Measurements from ENCODE around the gene GET4. TPM values are rescaled to one million over a fixed set of nuclear protein-coding genes. Genes with fewer than 3 reads are reported as not detected.

GET4 gene
- total RNA-seq, 1 experiment from 2014 or later: 130 TPM

DNA sequence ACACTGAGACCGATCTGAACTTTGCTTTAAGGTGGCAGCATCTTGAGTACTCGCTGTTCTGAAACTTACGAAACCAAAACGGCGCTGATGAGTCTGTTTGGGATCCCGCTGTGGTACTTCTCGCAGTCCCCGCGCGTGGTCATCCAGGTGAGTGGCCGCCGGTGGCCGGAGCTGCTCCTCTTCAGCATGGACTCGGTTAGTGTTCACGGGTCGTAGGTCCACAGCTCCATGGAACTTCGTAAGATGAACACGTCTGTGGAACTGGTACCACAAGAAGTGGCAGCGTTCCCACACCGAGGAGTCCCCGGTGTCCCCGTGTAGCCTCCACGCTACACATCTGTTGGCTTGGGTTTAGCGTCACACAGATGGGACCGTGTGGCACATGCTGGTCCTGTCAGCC, 10.4 kb upstream of the GET4 start:
- no peak overlapping the region for H3K4me3 Mint-ChIP-seq (ENCODE audit: unreplicated experiment)
- H3K27ac Mint-ChIP-seq (ENCODE audit: unreplicated experiment): no peak overlapping the region
- no peak for DNase-seq
- H3K4me3 ChIP-seq (ENCODE audit: low read depth, low read length): no peak overlapping the region
- no peaks in the 10 kb centered on the region for H3K27me3 Mint-ChIP-seq (ENCODE audit: insufficient read depth, unreplicated experiment)
- peaks cover 78% of the 10 kb centered on the region for H3K36me3 Mint-ChIP-seq (ENCODE audit: insufficient read depth, unreplicated experiment)
- peaks cover 16% of the 10 kb centered on the region for H3K4me1 Mint-ChIP-seq (ENCODE audit: low read depth, unreplicated experiment)
- intact Hi-C loops (cut with micrococcal nuclease; ENCODE audit: unreplicated experiment): no loop called here
- TF ChIP-seq, protein P1, sequence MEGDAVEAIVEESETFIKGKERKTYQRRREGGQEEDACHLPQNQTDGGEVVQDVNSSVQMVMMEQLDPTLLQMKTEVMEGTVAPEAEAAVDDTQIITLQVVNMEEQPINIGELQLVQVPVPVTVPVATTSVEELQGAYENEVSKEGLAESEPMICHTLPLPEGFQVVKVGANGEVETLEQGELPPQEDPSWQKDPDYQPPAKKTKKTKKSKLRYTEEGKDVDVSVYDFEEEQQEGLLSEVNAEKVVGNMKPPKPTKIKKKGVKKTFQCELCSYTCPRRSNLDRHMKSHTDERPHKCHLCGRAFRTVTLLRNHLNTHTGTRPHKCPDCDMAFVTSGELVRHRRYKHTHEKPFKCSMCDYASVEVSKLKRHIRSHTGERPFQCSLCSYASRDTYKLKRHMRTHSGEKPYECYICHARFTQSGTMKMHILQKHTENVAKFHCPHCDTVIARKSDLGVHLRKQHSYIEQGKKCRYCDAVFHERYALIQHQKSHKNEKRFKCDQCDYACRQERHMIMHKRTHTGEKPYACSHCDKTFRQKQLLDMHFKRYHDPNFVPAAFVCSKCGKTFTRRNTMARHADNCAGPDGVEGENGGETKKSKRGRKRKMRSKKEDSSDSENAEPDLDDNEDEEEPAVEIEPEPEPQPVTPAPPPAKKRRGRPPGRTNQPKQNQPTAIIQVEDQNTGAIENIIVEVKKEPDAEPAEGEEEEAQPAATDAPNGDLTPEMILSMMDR (IDR thresholded peaks at IDR 0.05; ENCODE audit: insufficient read depth in 1 of 2, low read depth in 1 of 2, low read length in 1 of 2, severe bottlenecking in 1 of 2, unreplicated experiment in 1 of 2): no peak
- no peaks in the 10 kb centered on the region for H3K9me3 Mint-ChIP-seq (ENCODE audit: unreplicated experiment)
- CTCF ChIA-PET: no interaction called here
- POLR2A ChIA-PET: no interaction called here
- peaks cover 2% of the 10 kb centered on the region for H3K36me3 ChIP-seq (ENCODE audit: control insufficient read depth, insufficient read depth, low read length)
- BruUV-seq (replicated peaks): no TSS peak
- peaks cover 14% of the 10 kb centered on the region for H3K4me1 ChIP-seq
- H3K9me3 ChIP-seq: no peaks in the 10 kb centered on the region
- H3K27me3 ChIP-seq (replicated peaks; ENCODE audit: control insufficient read depth, insufficient read depth, low read length): no peaks in the 10 kb centered on the region

DNA sequence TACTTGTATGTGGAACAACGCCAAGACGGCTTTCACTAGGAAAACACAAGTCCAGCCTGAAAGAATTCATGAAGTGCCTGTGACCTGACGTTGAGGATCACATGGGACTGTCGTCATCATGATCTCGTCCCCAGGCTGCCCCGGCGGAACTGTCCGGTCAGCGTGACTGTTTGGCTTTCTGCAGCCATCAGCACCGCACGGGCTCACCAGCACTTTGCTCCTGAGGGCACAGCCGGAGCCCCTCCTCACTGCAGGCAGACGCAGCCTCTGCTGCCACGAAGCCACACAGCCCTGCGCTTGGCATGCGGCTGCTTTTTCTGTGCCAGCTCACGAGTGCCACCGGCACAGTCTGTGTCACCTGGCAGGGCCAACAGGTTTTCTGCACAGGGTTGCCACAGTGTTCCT, 9.4 kb upstream of the GET4 start:
- intact Hi-C loops (cut with micrococcal nuclease; ENCODE audit: unreplicated experiment): no loop called here
- peaks cover 3% of the 10 kb centered on the region for H3K4me1 ChIP-seq
- Mint-ChIP-seq H3K36me3 (ENCODE audit: insufficient read depth, unreplicated experiment) (peaks cover 78% of the 10 kb centered on the region), H3K4me3 (ENCODE audit: unreplicated experiment) (no peak overlapping the region), H3K9me3 (ENCODE audit: unreplicated experiment) (no peaks in the 10 kb centered on the region), H3K27ac (ENCODE audit: unreplicated experiment) (no peak overlapping the region), H3K4me1 (ENCODE audit: low read depth, unreplicated experiment) (peaks cover 5% of the 10 kb centered on the region), H3K27me3 (ENCODE audit: insufficient read depth, unreplicated experiment) (no peaks in the 10 kb centered on the region)
- no peaks in the 10 kb centered on the region for H3K9me3 ChIP-seq
- BruUV-seq (replicated peaks): no TSS peak
- TF ChIP-seq, protein P1 (IDR thresholded peaks at IDR 0.05; ENCODE audit: insufficient read depth in 1 of 2, low read depth in 1 of 2, low read length in 1 of 2, severe bottlenecking in 1 of 2, unreplicated experiment in 1 of 2): no peak
- peaks cover 3% of the 10 kb centered on the region for H3K36me3 ChIP-seq (ENCODE audit: control insufficient read depth, insufficient read depth, low read length)
- no peak overlapping the region for H3K4me3 ChIP-seq (ENCODE audit: low read depth, low read length)
- no peak for DNase-seq
- CTCF ChIA-PET: interaction anchor here (0.6 kb wide), 1 partner anchor 701 kb away, joined by 4 read pairs; no protein-coding TSS in a partner anchor
- POLR2A ChIA-PET: no interaction called here
- H3K27me3 ChIP-seq (replicated peaks; ENCODE audit: control insufficient read depth, insufficient read depth, low read length): no peaks in the 10 kb centered on the region

DNA sequence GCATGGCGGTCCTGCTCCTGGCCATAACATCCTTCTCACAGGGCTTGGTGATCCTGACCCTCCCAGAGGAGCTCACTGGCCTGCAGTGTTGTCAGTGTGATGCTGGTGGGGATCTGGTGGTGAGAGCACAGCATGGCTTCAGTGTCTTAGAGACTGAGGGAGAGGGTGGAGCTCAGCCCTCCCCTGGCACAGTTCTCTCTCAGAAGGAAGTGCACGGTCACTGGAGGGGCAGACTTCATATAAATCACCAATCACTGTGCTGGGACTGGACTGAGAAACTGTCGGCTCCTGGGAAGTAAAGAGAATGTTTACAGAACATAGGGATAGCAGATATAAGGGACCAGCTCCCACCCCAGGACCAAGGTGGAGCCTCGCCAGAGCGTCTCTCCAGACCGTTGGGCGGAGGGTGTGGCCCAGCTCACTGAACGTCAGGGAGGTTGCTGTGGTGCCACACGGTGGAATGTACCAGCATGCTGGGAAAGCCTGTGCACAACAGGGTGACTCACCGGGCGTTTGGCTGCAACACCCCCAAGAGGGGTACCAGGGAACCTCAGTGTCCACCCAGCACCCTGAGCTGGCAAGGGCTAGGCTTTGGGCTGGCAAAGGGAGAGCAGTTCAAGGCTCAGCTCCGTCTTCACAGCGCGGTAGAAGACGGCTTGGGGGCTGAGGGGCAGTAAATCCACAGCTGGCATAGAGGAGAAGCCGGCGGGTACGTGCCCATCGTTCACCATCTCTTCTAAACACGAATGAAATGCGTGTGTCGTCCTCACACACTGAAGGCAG, 8.8 kb upstream of the GET4 start:
- Histone ChIP-seq H3K36me3 (ENCODE audit: control insufficient read depth, insufficient read depth, low read length) (peaks cover 5% of the 10 kb centered on the region), H3K9me3 (no peaks in the 10 kb centered on the region), H3K27me3 (replicated peaks; ENCODE audit: control insufficient read depth, insufficient read depth, low read length) (no peaks in the 10 kb centered on the region), H3K4me3 (ENCODE audit: low read depth, low read length) (no peak overlapping the region), H3K4me1 (no peaks in the 10 kb centered on the region)
- Mint-ChIP-seq H3K9me3 (ENCODE audit: unreplicated experiment) (no peaks in the 10 kb centered on the region), H3K36me3 (ENCODE audit: insufficient read depth, unreplicated experiment) (peaks cover 78% of the 10 kb centered on the region), H3K27me3 (ENCODE audit: insufficient read depth, unreplicated experiment) (no peaks in the 10 kb centered on the region), H3K4me1 (ENCODE audit: low read depth, unreplicated experiment) (no peaks in the 10 kb centered on the region), H3K27ac (ENCODE audit: unreplicated experiment) (no peak overlapping the region), H3K4me3 (ENCODE audit: unreplicated experiment) (no peak overlapping the region)
- CTCF ChIA-PET: interaction anchor here (0.5 to 0.6 kb wide), 2 partner anchors 68 to 702 kb away, joined by 4 to 5 read pairs; no protein-coding TSS in a partner anchor
- TF ChIP-seq, protein P1 (IDR thresholded peaks at IDR 0.05; ENCODE audit: insufficient read depth in 1 of 2, low read depth in 1 of 2, low read length in 1 of 2, severe bottlenecking in 1 of 2, unreplicated experiment in 1 of 2): no peak
- DNase-seq: no peak
- intact Hi-C loops (cut with micrococcal nuclease; ENCODE audit: unreplicated experiment): no loop called here
- POLR2A ChIA-PET: no interaction called here
- no TSS peak for BruUV-seq (replicated peaks)
